K562 (cell line): ENCODE results near the gene ANGPTL1. TPM values are rescaled to one million over a fixed set of nuclear protein-coding genes. Genes with fewer than 3 reads are reported as not detected.

ENCODE experiments used
- ATAC-seq: fragments of 200-7000 bp; cut with Tn5 transposase; 3 replicates; pipeline ENCODE4 v1.9.1; 2020; ENCODE audit warnings: moderate library complexity
- BruUV-seq: library from RNA; stranded (reverse); fragments of 400-500 nt; replicated peaks from 2 replicates; lab custom pipeline; 2021; lab: Mats Ljungman, UMichigan
- CTCF ChIA-PET: fragments of 300-600 bp; formaldehyde crosslinking; extraction: SDS; loops from one replicate; lab custom pipeline; 2021; ENCODE audit warnings: low intra/inter-chr PET ratio; lab: Yijun Ruan, JAX
- POLR2A ChIA-PET: fragments of 300-600, 350-650 bp; sonication (Branson Sonifier 250); formaldehyde crosslinking; extraction: SDS; loops from one replicate; lab custom pipeline; 2021; ENCODE audit warnings: antibody characterized with exemption, inconsistent platforms; lab: Yijun Ruan, JAX
- DNase-seq, 4 experiments: peaks; one replicate each; pipeline versions ENCODE4 v3.0.0 to v3.0.0-alpha.2; 2011 to 2018; ENCODE audit warnings: low spot score in 3 of 4, mixed read lengths in 3 of 4; ENCODE audit errors: extremely low read depth in 1 of 4
- FAIRE-seq: peaks from 2 replicates; lab custom pipeline; 2011; peaks lifted over from hg19 to GRCh38; lab: Jason Lieb, UNC
- H2AFZ ChIP-seq: 2 replicates; pipeline ENCODE4 v1.6.0; 2011; ENCODE audit warnings: low read depth, low read length, control low read depth, inconsistent platforms
- H3K27ac ChIP-seq: fragments of 200-600 bp; 3 replicates; pipeline ENCODE4 v1.8.0; 2011; ENCODE audit warnings: low read depth, mild to moderate bottlenecking, control low read depth, inconsistent platforms, low read length, moderate library complexity, mixed read lengths; ENCODE audit errors: extremely low read depth
- H3K27me3 ChIP-seq, 2 experiments: fragments of 300-600 bp in 1 of 2; 2 replicates in 1 of 2; 3 replicates in 1 of 2; pipeline versions ENCODE4 v1.6.0 to v1.8.0; 2011; ENCODE audit warnings: inconsistent platforms in 2 of 2, low read length in 2 of 2, mild to moderate bottlenecking in 1 of 2, mixed read lengths in 1 of 2, moderate library complexity in 1 of 2; ENCODE audit not compliant: control insufficient read depth in 2 of 2, insufficient read depth in 2 of 2
- H3K36me3 ChIP-seq: fragments of 300-600 bp; 3 replicates; pipeline ENCODE4 v1.8.0; 2011; ENCODE audit warnings: mild to moderate bottlenecking, low read length, inconsistent platforms; ENCODE audit not compliant: control insufficient read depth, insufficient read depth
- H3K4me1 ChIP-seq, 2 experiments: fragments of 200-600 bp in 1 of 2; replicated peaks in 1 of 2; 2 replicates in 1 of 2; 3 replicates in 1 of 2; pipeline versions ENCODE4 v1.5.1 to v1.8.0; 2011; ENCODE audit warnings: inconsistent platforms in 2 of 2, low read length in 2 of 2, mild to moderate bottlenecking in 1 of 2, mixed read lengths in 1 of 2, moderate library complexity in 1 of 2; ENCODE audit not compliant: control insufficient read depth in 2 of 2, insufficient read depth in 2 of 2
- H3K4me2 ChIP-seq: 2 replicates; pipeline ENCODE4 v1.6.1; 2011; ENCODE audit warnings: low read length, control low read depth, inconsistent platforms, mixed read lengths; ENCODE audit not compliant: insufficient read depth
- H3K4me3 ChIP-seq: fragments of 200-600 bp; sonication (generic), shearing (Covaris generic); 2 replicates; pipeline ENCODE4 v1.5.1; 2016; ENCODE audit warnings: control low read depth, inconsistent platforms
- H3K79me2 ChIP-seq: fragments of 200-600 bp; 3 replicates; pipeline ENCODE4 v1.8.0; 2011; ENCODE audit warnings: low read length, inconsistent platforms; ENCODE audit not compliant: control insufficient read depth, insufficient read depth
- H3K9ac ChIP-seq, 2 experiments: 2 replicates each; pipeline versions ENCODE4 v1.6.0 to v1.6.1; 2011; ENCODE audit warnings: low read depth in 2 of 2, low read length in 2 of 2, control low read depth in 1 of 2, inconsistent platforms in 1 of 2, mild to moderate bottlenecking in 1 of 2, mixed read lengths in 1 of 2; ENCODE audit not compliant: insufficient read depth in 1 of 2
- H3K9me1 ChIP-seq: one replicate; pipeline ENCODE4 v1.6.0; 2011; ENCODE audit warnings: inconsistent platforms, mild to moderate bottlenecking, low read length, moderate library complexity; ENCODE audit not compliant: control insufficient read depth, insufficient read depth
- H3K9me3 ChIP-seq: replicated peaks from 2 replicates; pipeline ENCODE4 v1.5.1; 2011; ENCODE audit warnings: low read depth, low read length, inconsistent platforms; ENCODE audit not compliant: control insufficient read depth, insufficient read depth
- H4K20me1 ChIP-seq: replicated peaks from 2 replicates; pipeline ENCODE4 v1.6.1; 2011; ENCODE audit warnings: low read length, inconsistent platforms, mixed read lengths; ENCODE audit not compliant: control insufficient read depth, insufficient read depth
- ARID1B ChIP-seq: fragments of 450-650 bp; IDR thresholded peaks from 2 replicates; pipeline ENCODE4 v1.6.1; 2016; ENCODE audit warnings: antibody characterized with exemption, mild to moderate bottlenecking, inconsistent platforms
- ATF1 ChIP-seq, 2 experiments: fragments of 450-650 bp in 1 of 2; IDR thresholded peaks; 2 replicates each; pipeline ENCODE4 v1.6.1; 2016; ENCODE audit warnings: missing compliant biosample characterization in 1 of 2, missing genetic modification characterization in 1 of 2
- CEBPB ChIP-seq: fragments of 450-650 bp; IDR thresholded peaks from 2 replicates; pipeline ENCODE4 v1.6.1; 2016; ENCODE audit warnings: missing genetic modification characterization, missing compliant biosample characterization
- CEBPZ ChIP-seq: fragments of 150-350 bp; IDR thresholded peaks from 2 replicates; pipeline ENCODE4 v1.6.1; 2014; ENCODE audit warnings: low read depth, mild to moderate bottlenecking, low read length, borderline replicate concordance
- CHD1 ChIP-seq: fragments of 200-600 bp; sonication (generic); IDR thresholded peaks from one replicate; pipeline ENCODE4 v1.6.1; 2012; ENCODE audit warnings: mild to moderate bottlenecking, moderate library complexity, low read length, inconsistent platforms
- GATAD2A ChIP-seq: fragments of 450-650 bp; IDR thresholded peaks from 2 replicates; pipeline ENCODE4 v1.6.1; 2017
- ID3 ChIP-seq, 2 experiments: fragments of 250-450 bp in 1 of 2; fragments of 450-650 bp in 1 of 2; sonication (Bioruptor Pico) in 1 of 2; IDR thresholded peaks; 2 replicates each; pipeline versions ENCODE4 v1.6.1 to v1.8.0; 2016 to 2021; ENCODE audit warnings: mild to moderate bottlenecking in 2 of 2, moderate library complexity in 2 of 2, missing compliant biosample characterization in 1 of 2, missing genetic modification characterization in 1 of 2
- MED1 ChIP-seq: sonication (generic); formaldehyde crosslinking; IDR thresholded peaks from 2 replicates; pipeline ENCODE4 v1.8.1; 2023; ENCODE audit warnings: missing genetic modification reagents, borderline replicate concordance
- RBM25 ChIP-seq: fragments of 200-400 bp; formaldehyde crosslinking; IDR thresholded peaks from 2 replicates; pipeline ENCODE4 v1.6.1; 2018; ENCODE audit warnings: low read length, low read depth, moderate library complexity; ENCODE audit not compliant: severe bottlenecking
- STAT5A ChIP-seq: IDR thresholded peaks from 2 replicates; pipeline ENCODE4 v1.6.1; 2012; ENCODE audit warnings: low read length, inconsistent platforms, borderline replicate concordance
- ZC3H11A ChIP-seq: IDR thresholded peaks from 2 replicates; pipeline ENCODE4 v1.6.1; 2012; ENCODE audit warnings: low read depth, low read length, improper control_type of control experiment
- ZNF280B ChIP-seq: fragments of 250-450 bp; sonication (Bioruptor Pico); IDR thresholded peaks from 2 replicates; pipeline ENCODE4 v1.5.1; 2021; ENCODE audit warnings: mild to moderate bottlenecking
- ZNF639 ChIP-seq, 2 experiments: fragments of 200-800 bp in 1 of 2; sonication (Bioruptor generic) in 1 of 2; sonication (generic) in 1 of 2; formaldehyde crosslinking in 1 of 2; IDR thresholded peaks in 1 of 2; conservative IDR thresholded peaks in 1 of 2; 2 replicates each; pipeline versions ENCODE4 v1.5.0 to v1.6.1; 2016 to 2020; ENCODE audit warnings: missing compliant biosample characterization in 1 of 2, missing genetic modification characterization in 1 of 2, missing genetic modification reagents in 1 of 2
- ZNF717 ChIP-seq: fragments of 250-450 bp; sonication (Bioruptor Pico); IDR thresholded peaks from 2 replicates; pipeline ENCODE4 v1.5.0; 2021
- WGBS: fragments of 100-300 bp; shearing (Covaris generic); methylation state at CpG from one replicate; pipeline ENCODE4 v1.1.6; 2016; ENCODE audit warnings: low coverage, mixed read lengths; ENCODE audit not compliant: insufficient coverage; ENCODE audit errors: missing lambda C conversion rate; 5-methylcytosine and 5-hydroxymethylcytosine counted together
- in situ Hi-C: fragments of 300-500 bp; cut with MboI; formaldehyde crosslinking; loops from 4 replicates; pipeline ENCODE4 v1.15.0; 2018; ENCODE audit warnings: inconsistent platforms, mixed read lengths
- intact Hi-C: fragments of 100-400 bp; cut with micrococcal nuclease; formaldehyde crosslinking; loops from 2 replicates; pipeline ENCODE4 v1.14.2; 2022
- polyA plus RNA-seq, 8 experiments: library from polyadenylated mRNA; depleted of rRNA in 4 of 8; stranded (reverse) in 5 of 8; unstranded in 3 of 8; fragments of >200 nt; fragmentation: Nextera tagmentation in 2 of 8; fragmentation: Illumina TruSeq in 1 of 8; extraction: Ambion mirVana in 2 of 8; extraction: Trizol in 1 of 8; gene quantifications; 2 replicates each; pipeline versions ENCODE4 v1.2.1 to v1.2.3, GENCODE V29; 2011 to 2014; ENCODE audit warnings: inconsistent platforms in 1 of 8, missing spikeins in 1 of 8
- total RNA-seq, 7 experiments: library from RNA; depleted of rRNA in 6 of 7; stranded (reverse); fragments of >200 nt in 6 of 7; fragmentation: Illumina TruSeq in 2 of 7; extraction: Trizol in 2 of 7; gene quantifications; 2 replicates each; pipeline versions ENCODE4 v1.2.1 to v1.2.3, GENCODE V29; 2011 to 2021; ENCODE audit warnings: low replicate concordance in 1 of 7

ANGPTL1 gene
- total and polyA plus RNA-seq, 9 of the 15 experiments (the other 6 are each of a cell fraction or from before 2014, with no cell fraction given), result 0.04 to 0.06 TPM; not detected in 7

GRCh38 chr1:178862416-178862815 is 8.5 kb downstream of the ANGPTL1 start:
- CTCF ChIA-PET, result no interaction called here
- WGBS, result 5% methylated on average over 3 of the region's 3 CpGs
- in situ Hi-C loops, result no loop called here
- Histone ChIP-seq H3K36me3 (no peaks in the 10 kb centered on the region), H3K9ac (no peak overlapping the region), H3K27ac (no peak overlapping the region), H2AFZ (no peak overlapping the region), H3K79me2 (no peaks in the 10 kb centered on the region), H3K4me2 (no peak overlapping the region), H4K20me1 (no peaks in the 10 kb centered on the region), H3K4me3 (no peak overlapping the region), H3K9me3 (no peaks in the 10 kb centered on the region), H3K9me1 (no peaks in the 10 kb centered on the region), H3K27me3 (peaks cover 0 to 5% of the 10 kb centered on the region in 2 experiments; a peak in 2 of 5 replicates), H3K4me1 (no peaks in the 10 kb centered on the region)
- POLR2A ChIA-PET, result interaction anchor here (0.9 to 1.7 kb wide), 3 partner anchors 9 to 17 kb away, joined by 3 to 9 read pairs (median 3); no protein-coding TSS in a partner anchor
- no TSS peak for BruUV-seq
- ATAC-seq, result no peak
- intact Hi-C loops, result no loop called here
- FAIRE-seq, result no peak
- DNase-seq, result no peak
- TF ChIP-seq CEBPZ, result no peak
- TF ChIP-seq GATAD2A, result no peak
- TF ChIP-seq ATF1 (CRISPR knock-in tag; IDR thresholded peaks at IDR 0.05), result no peak
- no peak for TF ChIP-seq ATF1 (tag; IDR thresholded peaks at IDR 0.05)
- no peak for TF ChIP-seq STAT5A
- no peak for TF ChIP-seq ZNF280B (CRISPR knock-in tag)
- TF ChIP-seq ARID1B, result no peak
- no peak for TF ChIP-seq CEBPB (tag)
- no peak for TF ChIP-seq ZC3H11A
- TF ChIP-seq MED1 (CRISPR knock-in tag), result no peak
- TF ChIP-seq CHD1, result no peak
- no peak for TF ChIP-seq ID3 (CRISPR knock-in tag; IDR thresholded peaks at IDR 0.05)
- no peak for TF ChIP-seq ID3 (tag; IDR thresholded peaks at IDR 0.05)
- TF ChIP-seq ZNF717 (CRISPR knock-in tag), result no peak
- no peak for TF ChIP-seq ZNF639 (CRISPR knock-in tag; conservative IDR thresholded peaks at IDR 0.05 in 1 of 2, IDR thresholded peaks at IDR 0.05 in 1 of 2)
- no peak for TF ChIP-seq RBM25
